Prostate gland (tissue), 2 donors: Measurements from ENCODE around the gene PLCB1.

Source experiments
- CTCF ChIP-seq, 4 experiments: fragments of 200-600 bp in 2 of 4; fragments of 450-650 bp in 2 of 4; sonication (generic) in 2 of 4; IDR thresholded peaks; 1 replicate in 3 of 4; 2 replicates in 1 of 4; pipeline ENCODE4 v1.5.1; 2016 to 2019; ENCODE audit warnings: antibody characterized with exemption in 4 of 4, mild to moderate bottlenecking in 2 of 4, moderate library complexity in 2 of 4
- POLR2A ChIP-seq: fragments of 450-650 bp; IDR thresholded peaks from one replicate; pipeline ENCODE4 v1.6.1; 2016; ENCODE audit warnings: antibody characterized with exemption, mild to moderate bottlenecking
- POLR2AphosphoS5 ChIP-seq: sonication (generic); formaldehyde crosslinking; IDR thresholded peaks from one replicate; pipeline ENCODE4 v1.6.1; 2017; ENCODE audit warnings: antibody characterized with exemption

DNA sequence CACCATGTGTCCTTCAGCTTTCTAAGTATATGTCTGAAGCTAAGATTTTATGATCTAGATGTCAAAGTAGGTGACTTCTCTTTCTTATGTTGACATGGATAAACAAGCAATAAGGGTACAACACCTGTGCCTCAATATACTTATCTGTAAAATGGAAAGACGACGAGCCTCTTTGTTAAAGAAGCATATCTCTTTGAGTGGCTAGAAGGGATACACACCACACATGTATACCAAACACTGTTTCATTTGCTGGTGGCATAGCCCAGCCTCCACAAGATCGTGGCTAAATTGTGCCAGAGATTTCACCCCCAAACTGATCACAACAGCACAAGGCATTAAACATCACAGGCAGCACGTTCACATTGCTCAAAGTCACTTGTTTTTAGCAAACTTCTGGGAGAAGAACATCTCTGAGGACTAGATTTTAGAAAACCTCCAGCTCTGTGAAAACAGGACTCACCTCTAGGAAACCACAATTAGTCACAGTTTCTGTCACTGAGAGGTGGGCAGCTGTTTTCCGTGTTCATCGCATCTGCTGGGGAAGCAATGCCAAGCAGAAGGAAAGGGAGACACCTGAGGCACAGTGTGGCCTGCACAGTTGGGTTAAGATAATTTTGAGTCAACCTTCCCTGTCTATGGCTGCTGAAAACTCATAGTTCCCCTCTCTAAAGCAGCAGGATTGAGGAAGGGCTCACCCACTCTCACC lies 673.8 kb downstream of the PLCB1 start:
- no peak for TF ChIP-seq CTCF (IDR thresholded peaks at IDR 0.05)
- no peak for TF ChIP-seq POLR2A
- no peak for TF ChIP-seq POLR2AphosphoS5
